HCT116 (cell line): ENCODE data around the gene RTL1. TPM values are rescaled to one million over a fixed set of nuclear protein-coding genes. Genes with fewer than 3 reads are reported as not detected.

Source experiments
- ATAC-seq: fragments of 200-7000 bp; cut with Tn5 transposase; 2 replicates; pipeline ENCODE4 v1.9.1; 2020; ENCODE audit warnings: mild to moderate bottlenecking, moderate library complexity
- BruUV-seq: library from RNA; stranded (reverse); fragments of 400-500 nt; replicated peaks from 2 replicates; lab custom pipeline; 2021; lab: Mats Ljungman, UMichigan
- CTCF ChIA-PET: fragments of 300-600 bp; sonication (Branson Sonifier 250); formaldehyde crosslinking; loops from one replicate; lab custom pipeline; 2021; ENCODE audit warnings: antibody characterized with exemption; lab: Charles Lee
- POLR2A ChIA-PET: fragments of 300-600, 350-600 bp; sonication (Branson Sonifier 250); formaldehyde crosslinking; loops from one replicate; lab custom pipeline; 2021; ENCODE audit warnings: antibody characterized with exemption; lab: Charles Lee
- RAD21 ChIA-PET, 2 experiments: fragments of 300-600 bp; sonication (Branson Sonifier 250); formaldehyde crosslinking; loops; one replicate each; lab custom pipeline; 2023; ENCODE audit warnings: low total read pairs in 2 of 2; ENCODE audit not compliant: uncharacterized antibody in 2 of 2, unreplicated experiment in 2 of 2, low non-redundant PET in 1 of 2; lab: Charles Lee
- DNase-seq: peaks from one replicate; pipeline ENCODE4 v3.0.0-alpha.2; 2010; ENCODE audit warnings: low read depth, low spot score
- H2AFZ ChIP-seq: fragments of 200-600 bp; shearing (Covaris generic), sonication (generic); 2 replicates; pipeline ENCODE4 v1.6.1; 2017; ENCODE audit warnings: low read depth, mixed run types, mixed read lengths, antibody characterized with exemption, low read length; ENCODE audit not compliant: poor library complexity, severe bottlenecking
- H3K27ac ChIP-seq: 2 replicates; pipeline ENCODE4 v1.5.1; 2012; ENCODE audit warnings: low read depth, low read length
- H3K27me3 ChIP-seq: fragments of 200-600 bp; sonication (generic); 2 replicates; pipeline ENCODE4 v1.6.1; 2016; ENCODE audit warnings: mixed run types, low read length, mixed read lengths; ENCODE audit not compliant: insufficient read depth
- H3K36me3 ChIP-seq, 2 experiments: fragments of 200-500 bp in 1 of 2; fragments of 200-600 bp in 1 of 2; sonication (Bioruptor generic) in 1 of 2; sonication (generic) in 1 of 2; 2 replicates each; pipeline versions ENCODE4 v1.5.1 to v1.6.1; 2014 to 2016; ENCODE audit warnings: low read length in 2 of 2, inconsistent platforms in 1 of 2, mixed read lengths in 1 of 2, mixed run types in 1 of 2; ENCODE audit not compliant: insufficient read depth in 2 of 2, control insufficient read depth in 1 of 2
- H3K4me1 ChIP-seq, 2 experiments: fragments of 200-600 bp in 1 of 2; sonication (generic) in 1 of 2; 2 replicates each; pipeline versions ENCODE4 v1.5.1 to v1.6.1; 2012 to 2017; ENCODE audit warnings: low read length in 2 of 2, inconsistent platforms in 1 of 2, mild to moderate bottlenecking in 1 of 2, mixed read lengths in 1 of 2, mixed run types in 1 of 2, moderate library complexity in 1 of 2; ENCODE audit not compliant: insufficient read depth in 2 of 2, control insufficient read depth in 1 of 2
- H3K4me2 ChIP-seq: fragments of 200-600 bp; sonication (generic); 2 replicates; pipeline ENCODE4 v1.6.1; 2017; ENCODE audit warnings: mixed run types, low read length, mixed read lengths
- H3K4me3 ChIP-seq, 2 experiments: fragments of 200-600 bp in 1 of 2; sonication (generic) in 1 of 2; replicated peaks in 1 of 2; 2 replicates each; pipeline ENCODE4 v1.5.1; 2011 to 2016; ENCODE audit warnings: low read length in 2 of 2, control low read depth in 1 of 2, low read depth in 1 of 2, mild to moderate bottlenecking in 1 of 2, mixed read lengths in 1 of 2, mixed run types in 1 of 2
- H3K79me2 ChIP-seq: fragments of 200-600 bp; sonication (generic); 2 replicates; pipeline ENCODE4 v1.6.1; 2017; ENCODE audit warnings: mild to moderate bottlenecking, mixed run types, low read length, moderate library complexity, mixed read lengths; ENCODE audit not compliant: insufficient read depth
- H3K9ac ChIP-seq: fragments of 200-600 bp; sonication (generic); 2 replicates; pipeline ENCODE4 v1.6.1; 2016; ENCODE audit warnings: low read length, mixed read lengths
- H3K9me2 ChIP-seq: fragments of 200-600 bp; sonication (generic), shearing (Covaris generic); 2 replicates; pipeline ENCODE4 v1.6.1; 2017; ENCODE audit warnings: mixed run types, mild to moderate bottlenecking, moderate library complexity; ENCODE audit not compliant: insufficient read depth
- H3K9me3 ChIP-seq, 2 experiments: fragments of 200-500 bp in 1 of 2; fragments of 200-600 bp in 1 of 2; sonication (Bioruptor generic) in 1 of 2; sonication (generic) in 1 of 2; 2 replicates each; pipeline ENCODE4 v1.6.1; 2014 to 2017; ENCODE audit warnings: low read length in 2 of 2, mixed read lengths in 2 of 2, inconsistent platforms in 1 of 2, low read depth in 1 of 2, mild to moderate bottlenecking in 1 of 2, mixed run types in 1 of 2, moderate library complexity in 1 of 2; ENCODE audit not compliant: control insufficient read depth in 1 of 2, insufficient read depth in 1 of 2
- H4K20me1 ChIP-seq: fragments of 200-600 bp; sonication (generic), shearing (Covaris generic); 2 replicates; pipeline ENCODE4 v1.6.1; 2017; ENCODE audit warnings: mixed run types, mild to moderate bottlenecking, moderate library complexity; ENCODE audit not compliant: insufficient read depth
- CBX3 ChIP-seq: IDR thresholded peaks from 2 replicates; pipeline ENCODE4 v1.6.1; 2012; ENCODE audit warnings: low read depth
- CEBPB ChIP-seq: IDR thresholded peaks from 2 replicates; pipeline ENCODE4 v1.6.1; 2012; ENCODE audit warnings: low read depth
- EGR1 ChIP-seq: IDR thresholded peaks from 2 replicates; pipeline ENCODE4 v1.6.1; 2012; ENCODE audit warnings: low read depth
- ELF1 ChIP-seq: IDR thresholded peaks from 2 replicates; pipeline ENCODE4 v1.6.1; 2012; ENCODE audit warnings: low read depth, borderline replicate concordance
- EZH2 ChIP-seq: fragments of 200-600 bp; sonication (generic); IDR thresholded peaks from 2 replicates; pipeline ENCODE4 v1.6.1; 2017; ENCODE audit warnings: antibody characterized with exemption, mixed run types
- FOSL1 ChIP-seq: IDR thresholded peaks from 2 replicates; pipeline ENCODE4 v1.6.1; 2012; ENCODE audit warnings: low read depth
- JUND ChIP-seq: IDR thresholded peaks from 2 replicates; pipeline ENCODE4 v1.6.1; 2012
- POLR2AphosphoS5 ChIP-seq: IDR thresholded peaks from 2 replicates; pipeline ENCODE4 v1.6.1; 2011; ENCODE audit warnings: mild to moderate bottlenecking, low read depth, low read length, moderate library complexity
- SIN3A ChIP-seq: IDR thresholded peaks from 2 replicates; pipeline ENCODE4 v1.6.1; 2012; ENCODE audit warnings: low read depth
- SP1 ChIP-seq: IDR thresholded peaks from 2 replicates; pipeline ENCODE4 v1.6.1; 2012; ENCODE audit warnings: low read depth
- ZFX ChIP-seq: fragments of 450-650 bp; IDR thresholded peaks from 2 replicates; pipeline ENCODE4 v1.6.1; 2017
- ZNF274 ChIP-seq: fragments of 200-500 bp; sonication (Bioruptor generic); IDR thresholded peaks from 2 replicates; pipeline ENCODE4 v1.6.1; 2014; ENCODE audit warnings: mild to moderate bottlenecking, low read depth, low read length, inconsistent platforms
- intact Hi-C: fragments of 100-400 bp; cut with micrococcal nuclease; formaldehyde crosslinking; loops from 2 replicates; pipeline ENCODE4 v1.10.0; 2022
- total RNA-seq: library from RNA; stranded (reverse); gene quantifications from one replicate; pipeline ENCODE4 v1.2.1, GENCODE V29; 2021; ENCODE audit not compliant: unreplicated experiment
- TF ChIP-seq, protein P1 (sequence below): IDR thresholded peaks from 2 replicates; pipeline ENCODE4 v1.6.1; 2012; ENCODE audit warnings: low read depth
- TF ChIP-seq, protein P2 (sequence below), 3 experiments: fragments of 200-600 bp in 1 of 3; sonication (generic) in 1 of 3; IDR thresholded peaks in 2 of 3; conservative IDR thresholded peaks in 1 of 3; 2 replicates each; pipeline ENCODE4 v1.5.1; 2012 to 2017; ENCODE audit warnings: low read depth in 2 of 3, low read length in 2 of 3, antibody characterized with exemption in 1 of 3, borderline replicate concordance in 1 of 3, control low read depth in 1 of 3, mild to moderate bottlenecking in 1 of 3, mixed read lengths in 1 of 3, mixed run types in 1 of 3, moderate library complexity in 1 of 3; ENCODE audit not compliant: insufficient read depth in 1 of 3
- TF ChIP-seq, protein P3 (sequence below): IDR thresholded peaks from 2 replicates; pipeline ENCODE4 v1.6.1; 2011; ENCODE audit warnings: mild to moderate bottlenecking, low read length, moderate library complexity; ENCODE audit not compliant: insufficient replicate concordance; ENCODE audit errors: extremely low read depth
- TF ChIP-seq, protein P4 (sequence below): IDR thresholded peaks from 2 replicates; pipeline ENCODE4 v1.6.1; 2012
- TF ChIP-seq, protein P5 (sequence below): IDR thresholded peaks from 2 replicates; pipeline ENCODE4 v1.6.1; 2012

Gene RTL1
- total RNA-seq, 1 experiment from 2014 or later: not detected

DNA sequence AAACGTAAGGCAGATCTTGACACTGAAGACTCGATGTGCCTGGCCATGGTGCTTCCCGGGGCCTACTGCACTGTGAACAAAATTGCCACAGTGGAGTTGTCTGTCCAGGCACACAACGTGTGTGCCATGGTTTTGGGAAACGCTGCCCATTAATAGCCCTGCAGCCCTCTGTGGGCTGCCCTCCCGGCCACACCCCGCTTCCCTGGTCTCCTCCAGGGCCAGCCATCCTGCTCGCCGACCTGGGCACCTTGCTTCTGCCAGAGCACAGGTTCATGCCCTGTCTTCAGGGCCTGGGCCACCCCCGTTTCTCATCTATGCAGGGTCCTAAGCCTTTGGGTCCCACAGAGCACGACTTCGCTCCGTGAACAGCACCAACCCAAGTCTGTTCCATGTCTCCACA is 58.7 kb downstream of the RTL1 start:
- Histone ChIP-seq H3K27me3 (no peaks in the 10 kb centered on the region), H3K79me2 (no peaks in the 10 kb centered on the region)
- CTCF ChIA-PET: no interaction called here
- TF ChIP-seq, protein P1, sequence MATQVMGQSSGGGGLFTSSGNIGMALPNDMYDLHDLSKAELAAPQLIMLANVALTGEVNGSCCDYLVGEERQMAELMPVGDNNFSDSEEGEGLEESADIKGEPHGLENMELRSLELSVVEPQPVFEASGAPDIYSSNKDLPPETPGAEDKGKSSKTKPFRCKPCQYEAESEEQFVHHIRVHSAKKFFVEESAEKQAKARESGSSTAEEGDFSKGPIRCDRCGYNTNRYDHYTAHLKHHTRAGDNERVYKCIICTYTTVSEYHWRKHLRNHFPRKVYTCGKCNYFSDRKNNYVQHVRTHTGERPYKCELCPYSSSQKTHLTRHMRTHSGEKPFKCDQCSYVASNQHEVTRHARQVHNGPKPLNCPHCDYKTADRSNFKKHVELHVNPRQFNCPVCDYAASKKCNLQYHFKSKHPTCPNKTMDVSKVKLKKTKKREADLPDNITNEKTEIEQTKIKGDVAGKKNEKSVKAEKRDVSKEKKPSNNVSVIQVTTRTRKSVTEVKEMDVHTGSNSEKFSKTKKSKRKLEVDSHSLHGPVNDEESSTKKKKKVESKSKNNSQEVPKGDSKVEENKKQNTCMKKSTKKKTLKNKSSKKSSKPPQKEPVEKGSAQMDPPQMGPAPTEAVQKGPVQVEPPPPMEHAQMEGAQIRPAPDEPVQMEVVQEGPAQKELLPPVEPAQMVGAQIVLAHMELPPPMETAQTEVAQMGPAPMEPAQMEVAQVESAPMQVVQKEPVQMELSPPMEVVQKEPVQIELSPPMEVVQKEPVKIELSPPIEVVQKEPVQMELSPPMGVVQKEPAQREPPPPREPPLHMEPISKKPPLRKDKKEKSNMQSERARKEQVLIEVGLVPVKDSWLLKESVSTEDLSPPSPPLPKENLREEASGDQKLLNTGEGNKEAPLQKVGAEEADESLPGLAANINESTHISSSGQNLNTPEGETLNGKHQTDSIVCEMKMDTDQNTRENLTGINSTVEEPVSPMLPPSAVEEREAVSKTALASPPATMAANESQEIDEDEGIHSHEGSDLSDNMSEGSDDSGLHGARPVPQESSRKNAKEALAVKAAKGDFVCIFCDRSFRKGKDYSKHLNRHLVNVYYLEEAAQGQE: no peak
- TF ChIP-seq, protein P2, sequence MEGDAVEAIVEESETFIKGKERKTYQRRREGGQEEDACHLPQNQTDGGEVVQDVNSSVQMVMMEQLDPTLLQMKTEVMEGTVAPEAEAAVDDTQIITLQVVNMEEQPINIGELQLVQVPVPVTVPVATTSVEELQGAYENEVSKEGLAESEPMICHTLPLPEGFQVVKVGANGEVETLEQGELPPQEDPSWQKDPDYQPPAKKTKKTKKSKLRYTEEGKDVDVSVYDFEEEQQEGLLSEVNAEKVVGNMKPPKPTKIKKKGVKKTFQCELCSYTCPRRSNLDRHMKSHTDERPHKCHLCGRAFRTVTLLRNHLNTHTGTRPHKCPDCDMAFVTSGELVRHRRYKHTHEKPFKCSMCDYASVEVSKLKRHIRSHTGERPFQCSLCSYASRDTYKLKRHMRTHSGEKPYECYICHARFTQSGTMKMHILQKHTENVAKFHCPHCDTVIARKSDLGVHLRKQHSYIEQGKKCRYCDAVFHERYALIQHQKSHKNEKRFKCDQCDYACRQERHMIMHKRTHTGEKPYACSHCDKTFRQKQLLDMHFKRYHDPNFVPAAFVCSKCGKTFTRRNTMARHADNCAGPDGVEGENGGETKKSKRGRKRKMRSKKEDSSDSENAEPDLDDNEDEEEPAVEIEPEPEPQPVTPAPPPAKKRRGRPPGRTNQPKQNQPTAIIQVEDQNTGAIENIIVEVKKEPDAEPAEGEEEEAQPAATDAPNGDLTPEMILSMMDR (IDR thresholded peaks at IDR 0.05 in 2 of 3, conservative IDR thresholded peaks at IDR 0.05 in 1 of 3; ENCODE audit: borderline replicate concordance in 1 of 3, insufficient read depth in 1 of 3, low read depth in 2 of 3, low read length in 2 of 3): no peak
- TF ChIP-seq EGR1: no peak
- TF ChIP-seq SP1: no peak
- TF ChIP-seq, protein P3, sequence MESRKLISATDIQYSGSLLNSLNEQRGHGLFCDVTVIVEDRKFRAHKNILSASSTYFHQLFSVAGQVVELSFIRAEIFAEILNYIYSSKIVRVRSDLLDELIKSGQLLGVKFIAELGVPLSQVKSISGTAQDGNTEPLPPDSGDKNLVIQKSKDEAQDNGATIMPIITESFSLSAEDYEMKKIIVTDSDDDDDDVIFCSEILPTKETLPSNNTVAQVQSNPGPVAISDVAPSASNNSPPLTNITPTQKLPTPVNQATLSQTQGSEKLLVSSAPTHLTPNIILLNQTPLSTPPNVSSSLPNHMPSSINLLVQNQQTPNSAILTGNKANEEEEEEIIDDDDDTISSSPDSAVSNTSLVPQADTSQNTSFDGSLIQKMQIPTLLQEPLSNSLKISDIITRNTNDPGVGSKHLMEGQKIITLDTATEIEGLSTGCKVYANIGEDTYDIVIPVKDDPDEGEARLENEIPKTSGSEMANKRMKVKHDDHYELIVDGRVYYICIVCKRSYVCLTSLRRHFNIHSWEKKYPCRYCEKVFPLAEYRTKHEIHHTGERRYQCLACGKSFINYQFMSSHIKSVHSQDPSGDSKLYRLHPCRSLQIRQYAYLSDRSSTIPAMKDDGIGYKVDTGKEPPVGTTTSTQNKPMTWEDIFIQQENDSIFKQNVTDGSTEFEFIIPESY: no peak
- TF ChIP-seq, protein P4, sequence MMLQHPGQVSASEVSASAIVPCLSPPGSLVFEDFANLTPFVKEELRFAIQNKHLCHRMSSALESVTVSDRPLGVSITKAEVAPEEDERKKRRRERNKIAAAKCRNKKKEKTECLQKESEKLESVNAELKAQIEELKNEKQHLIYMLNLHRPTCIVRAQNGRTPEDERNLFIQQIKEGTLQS: no peak
- TF ChIP-seq POLR2AphosphoS5: no peak
- TF ChIP-seq ELF1: no peak
- no peak for TF ChIP-seq ZFX
- TF ChIP-seq CEBPB: no peak
- TF ChIP-seq, protein P5, sequence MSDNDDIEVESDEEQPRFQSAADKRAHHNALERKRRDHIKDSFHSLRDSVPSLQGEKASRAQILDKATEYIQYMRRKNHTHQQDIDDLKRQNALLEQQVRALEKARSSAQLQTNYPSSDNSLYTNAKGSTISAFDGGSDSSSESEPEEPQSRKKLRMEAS: no peak
- no peak for TF ChIP-seq JUND
- TF ChIP-seq CBX3: no peak
- no peak for TF ChIP-seq ZNF274
- no peak for TF ChIP-seq EZH2
- TF ChIP-seq FOSL1: no peak
- TF ChIP-seq SIN3A: no peak
- TF ChIP-seq, all 23 proteins: peak for 0
- ChIA-PET POLR2A (interaction anchor here (0.6 kb wide), 1 partner anchor 793 kb away, joined by 4 read pairs; no protein-coding TSS in a partner anchor), RAD21 (no interaction called here)
- Histone ChIP-seq H3K27ac (no peak overlapping the region), H3K9me3 (no peaks in the 10 kb centered on the region), H3K4me3 (no peak overlapping the region), H3K36me3 (no peaks in the 10 kb centered on the region), H3K9ac (no peak overlapping the region), H4K20me1 (no peaks in the 10 kb centered on the region), H3K4me2 (no peak overlapping the region), H3K4me1 (peaks cover 0 to 5% of the 10 kb centered on the region in 2 experiments; a peak in 2 of 4 replicates), H3K9me2 (no peaks in the 10 kb centered on the region), H2AFZ (no peak overlapping the region)
- BruUV-seq: no TSS peak
- intact Hi-C loops: no loop called here
- DNase-seq (no peak), ATAC-seq (no peak)
